ENCODE measurements around the gene APOA1. TPM values are rescaled to one million over a fixed set of nuclear protein-coding genes. Genes with fewer than 3 reads are reported as not detected.

APOA1 gene
- total and polyA plus RNA-seq, 2 donors (not counting 1 experiment from before 2014, with no cell fraction given) = 0.46 TPM; not detected in 1

DNA sequence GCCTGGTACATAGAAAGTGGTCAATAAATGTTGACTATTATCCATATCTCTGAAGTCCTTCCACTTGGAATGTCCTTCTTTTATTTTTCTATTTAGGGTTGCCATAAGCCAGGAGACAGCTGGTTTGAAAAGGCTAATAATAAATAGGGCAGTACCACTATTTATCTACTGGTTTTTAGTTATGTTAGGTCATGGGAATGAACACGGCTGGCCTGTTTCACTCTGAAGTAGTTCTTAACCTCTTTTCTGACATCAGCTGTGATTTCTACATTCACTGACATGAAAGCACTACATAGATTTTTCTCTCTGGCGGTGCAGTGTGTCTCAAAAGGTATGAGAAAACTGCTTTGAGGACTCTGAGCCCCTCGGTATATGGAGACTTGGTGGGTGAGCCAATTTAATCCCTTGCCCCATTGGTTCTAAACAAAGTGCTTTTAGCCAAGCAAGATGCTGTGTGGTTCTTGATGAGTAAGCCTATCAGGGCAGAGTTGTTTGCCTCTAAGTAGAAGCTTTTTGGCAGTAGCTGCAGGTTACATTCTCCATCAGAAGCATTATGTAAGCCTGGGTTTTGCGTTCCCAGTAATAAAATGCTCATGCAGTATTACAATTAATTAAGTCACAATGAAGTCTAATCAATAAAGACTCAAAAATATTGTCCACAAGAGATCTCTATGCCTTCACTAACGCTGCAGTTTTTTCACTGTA, 48.7 kb upstream of the APOA1 start:
- Histone ChIP-seq H3K4me1 (ENCODE audit: control insufficient read depth in 2 of 2, insufficient read depth in 2 of 2, low read length in 2 of 2) (peaks cover 3 to 4% of the 10 kb centered on the region in 2 donors), H3K9me3 (ENCODE audit: control extremely low read depth in 1 of 3, control insufficient read depth in 2 of 3, insufficient read depth in 1 of 3, low read length in 2 of 3) (no peaks in the 10 kb centered on the region), H3K27me3 (replicated peaks in 1 of 4; ENCODE audit: control extremely low read depth in 1 of 4, control insufficient read depth in 3 of 4, insufficient read depth in 4 of 4, low read length in 3 of 4) (no peaks in the 10 kb centered on the region), H3K4me3 (ENCODE audit: control extremely low read depth in 1 of 5, extremely low read depth in 1 of 5, insufficient read depth in 1 of 5, low read depth in 2 of 5, low read length in 4 of 5) (no peak overlapping the region), H3K36me3 (replicated peaks in 1 of 2; ENCODE audit: control extremely low read depth in 1 of 2, control insufficient read depth in 1 of 2, extremely low read depth in 1 of 2, insufficient read depth in 2 of 2, low read length in 1 of 2) (peaks cover 0 to 2% of the 10 kb centered on the region in 2 experiments), H3K4me2 (replicated peaks; ENCODE audit: low read depth, low read length, poor library complexity, severe bottlenecking) (no peak overlapping the region), H4K20me1 (ENCODE audit: control insufficient read depth, insufficient read depth, low read length, poor library complexity, severe bottlenecking) (no peaks in the 10 kb centered on the region), H3K27ac (ENCODE audit: low read length in 2 of 2) (no peak overlapping the region), H2AFZ (ENCODE audit: insufficient read depth, low read depth, low read length, poor library complexity, severe bottlenecking) (no peak overlapping the region), H3K9ac (ENCODE audit: low read length) (no peak overlapping the region), H3K79me2 (ENCODE audit: control insufficient read depth, insufficient read depth, low read length) (no peaks in the 10 kb centered on the region)
- Mint-ChIP-seq H3K9me3 (ENCODE audit: insufficient read depth) (no peaks in the 10 kb centered on the region), H3K27me3 (no peaks in the 10 kb centered on the region), H3K4me1 (peaks cover 8% of the 10 kb centered on the region), H3K27ac (no peak overlapping the region), H3K4me3 (no peak overlapping the region)
- TF ChIP-seq EZH2 (IDR thresholded peaks at IDR 0.05; ENCODE audit: borderline replicate concordance, insufficient read depth, low read depth, low read length, poor library complexity, severe bottlenecking) = no peak
- no peak for DNase-seq
- ChIA-PET CTCF (interaction anchor here (1.0 kb wide), 1 partner anchor 213 kb away, joined by 3 read pairs; the partner anchor contains the start of gene SIK3), POLR2A (no interaction called here)
- 100% methylated on average over 2 of the region's 5 CpGs for WGBS (ENCODE audit: insufficient coverage)
- no peak for ATAC-seq (ENCODE audit: low read depth)
- intact Hi-C loops (cut with micrococcal nuclease) = no loop called here

DNA sequence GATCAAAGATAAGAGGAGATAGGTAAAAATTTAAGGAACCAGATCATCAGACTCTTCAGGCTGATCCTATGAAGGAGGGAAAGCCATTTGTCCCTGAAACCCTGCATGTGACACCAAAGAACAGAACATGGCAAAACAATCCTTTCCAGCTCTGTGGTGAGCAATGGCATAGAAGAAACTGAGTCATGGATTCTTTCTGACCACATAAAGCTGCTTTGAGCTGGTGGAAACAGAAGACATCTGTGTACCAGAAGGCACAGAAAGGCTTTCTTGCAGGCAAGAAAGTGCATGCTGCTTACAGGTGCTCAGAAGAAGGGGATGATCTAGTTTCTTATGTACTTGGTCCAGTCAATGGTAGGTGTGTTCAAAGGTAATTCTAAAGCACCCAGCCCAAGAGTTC, 45.0 kb upstream of the APOA1 start:
- intact Hi-C loops (cut with micrococcal nuclease) = loop anchor here (2.0 kb wide), 1 partner anchor 18 kb away; no protein-coding TSS in a partner anchor
- Mint-ChIP-seq H3K9me3 (ENCODE audit: insufficient read depth) (no peaks in the 10 kb centered on the region), H3K27ac (peak overlapping the region; percentile 38), H3K4me1 (peaks cover 10% of the 10 kb centered on the region), H3K27me3 (no peaks in the 10 kb centered on the region), H3K4me3 (no peak overlapping the region)
- no peaks in the 10 kb centered on the region for H3K36me3 ChIP-seq (replicated peaks in 1 of 2; ENCODE audit: control extremely low read depth in 1 of 2, control insufficient read depth in 1 of 2, extremely low read depth in 1 of 2, insufficient read depth in 2 of 2, low read length in 1 of 2)
- no peaks in the 10 kb centered on the region for H4K20me1 ChIP-seq (ENCODE audit: control insufficient read depth, insufficient read depth, low read length, poor library complexity, severe bottlenecking)
- H3K27ac ChIP-seq (ENCODE audit: low read length in 2 of 2) = no peak overlapping the region
- peaks cover 8% of the 10 kb centered on the region for H3K79me2 ChIP-seq (ENCODE audit: control insufficient read depth, insufficient read depth, low read length)
- POLR2A ChIA-PET = no interaction called here
- no peak overlapping the region for H3K4me2 ChIP-seq (replicated peaks; ENCODE audit: low read depth, low read length, poor library complexity, severe bottlenecking)
- no peak overlapping the region for H2AFZ ChIP-seq (ENCODE audit: insufficient read depth, low read depth, low read length, poor library complexity, severe bottlenecking)
- no peaks in the 10 kb centered on the region for H3K4me1 ChIP-seq (ENCODE audit: control insufficient read depth in 2 of 2, insufficient read depth in 2 of 2, low read length in 2 of 2)
- DNase-seq (no peak), ATAC-seq (ENCODE audit: low read depth) (no peak)
- H3K27me3 ChIP-seq (replicated peaks in 1 of 4; ENCODE audit: control extremely low read depth in 1 of 4, control insufficient read depth in 3 of 4, insufficient read depth in 4 of 4, low read length in 3 of 4) = no peaks in the 10 kb centered on the region
- TF ChIP-seq, protein P1, sequence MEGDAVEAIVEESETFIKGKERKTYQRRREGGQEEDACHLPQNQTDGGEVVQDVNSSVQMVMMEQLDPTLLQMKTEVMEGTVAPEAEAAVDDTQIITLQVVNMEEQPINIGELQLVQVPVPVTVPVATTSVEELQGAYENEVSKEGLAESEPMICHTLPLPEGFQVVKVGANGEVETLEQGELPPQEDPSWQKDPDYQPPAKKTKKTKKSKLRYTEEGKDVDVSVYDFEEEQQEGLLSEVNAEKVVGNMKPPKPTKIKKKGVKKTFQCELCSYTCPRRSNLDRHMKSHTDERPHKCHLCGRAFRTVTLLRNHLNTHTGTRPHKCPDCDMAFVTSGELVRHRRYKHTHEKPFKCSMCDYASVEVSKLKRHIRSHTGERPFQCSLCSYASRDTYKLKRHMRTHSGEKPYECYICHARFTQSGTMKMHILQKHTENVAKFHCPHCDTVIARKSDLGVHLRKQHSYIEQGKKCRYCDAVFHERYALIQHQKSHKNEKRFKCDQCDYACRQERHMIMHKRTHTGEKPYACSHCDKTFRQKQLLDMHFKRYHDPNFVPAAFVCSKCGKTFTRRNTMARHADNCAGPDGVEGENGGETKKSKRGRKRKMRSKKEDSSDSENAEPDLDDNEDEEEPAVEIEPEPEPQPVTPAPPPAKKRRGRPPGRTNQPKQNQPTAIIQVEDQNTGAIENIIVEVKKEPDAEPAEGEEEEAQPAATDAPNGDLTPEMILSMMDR (IDR thresholded peaks at IDR 0.05) = no peak
- no peak for TF ChIP-seq EZH2 (IDR thresholded peaks at IDR 0.05; ENCODE audit: borderline replicate concordance, insufficient read depth, low read depth, low read length, poor library complexity, severe bottlenecking)
- H3K9me3 ChIP-seq (ENCODE audit: control extremely low read depth in 1 of 3, control insufficient read depth in 2 of 3, insufficient read depth in 1 of 3, low read length in 2 of 3) = no peaks in the 10 kb centered on the region
- CTCF ChIA-PET = interaction anchor here (1.0 to 6.9 kb wide), 8 partner anchors 44 to 345 kb away, joined by 3 to 123 read pairs (median 4); partner anchors contain the start of genes APOA5 and SIK3
- no peak overlapping the region for H3K4me3 ChIP-seq (ENCODE audit: control extremely low read depth in 1 of 5, extremely low read depth in 1 of 5, insufficient read depth in 1 of 5, low read depth in 2 of 5, low read length in 4 of 5)
- no peak overlapping the region for H3K9ac ChIP-seq (ENCODE audit: low read length)
